GM18526 (cell line): Measurements from ENCODE around the gene SEC14L3.

Experiments used
- POLR2A ChIP-seq: IDR thresholded peaks from 3 replicates; pipeline ENCODE4 v1.6.1; 2011; ENCODE audit not compliant: insufficient read length; ENCODE audit errors: extremely low read depth

The SEC14L3 gene

GRCh38 chr22:30471616-30472318 is at the start of gene SEC14L3:
Gene SEC14L3, minus strand, starts transcription at chr22:30472017. Its CDS starts 59 bp downstream, at chr22:30471958.
- no peak for TF ChIP-seq POLR2A

GRCh38 chr22:30519842-30520425 is 48.1 kb upstream of the SEC14L3 start:
- no peak for TF ChIP-seq POLR2A

- no peak for TF ChIP-seq POLR2A
Measured at GRCh38 chr22:30516731-30517130, 44.9 kb upstream of the SEC14L3 start.

GRCh38 chr22:30516273-30516672 is 44.5 kb upstream of the SEC14L3 start:
- TF ChIP-seq POLR2A: no peak

GRCh38 chr22:30514252-30514651 is 42.4 kb upstream of the SEC14L3 start:
- no peak for TF ChIP-seq POLR2A

GRCh38 chr22:30513462-30513861 is 41.6 kb upstream of the SEC14L3 start:
- TF ChIP-seq POLR2A: no peak

GRCh38 chr22:30511911-30512310 is 40.1 kb upstream of the SEC14L3 start:
- no peak for TF ChIP-seq POLR2A

- no peak for TF ChIP-seq POLR2A
Measured at GRCh38 chr22:30511109-30511508, 39.3 kb upstream of the SEC14L3 start.

- no peak for TF ChIP-seq POLR2A
Measured at GRCh38 chr22:30508216-30508615, 36.4 kb upstream of the SEC14L3 start.

GRCh38 chr22:30507670-30508069 is 35.9 kb upstream of the SEC14L3 start:
- TF ChIP-seq POLR2A: no peak

GRCh38 chr22:30506507-30506968 is 34.7 kb upstream of the SEC14L3 start:
- TF ChIP-seq POLR2A: no peak

- TF ChIP-seq POLR2A: no peak
Measured at GRCh38 chr22:30503551-30503950, 31.7 kb upstream of the SEC14L3 start.

GRCh38 chr22:30502911-30503310 is 31.1 kb upstream of the SEC14L3 start:
- TF ChIP-seq POLR2A: no peak

- no peak for TF ChIP-seq POLR2A
Measured at GRCh38 chr22:30502153-30502552, 30.3 kb upstream of the SEC14L3 start.

- TF ChIP-seq POLR2A: no peak
Measured at GRCh38 chr22:30500628-30501027, 28.8 kb upstream of the SEC14L3 start.

- TF ChIP-seq POLR2A: no peak
Measured at GRCh38 chr22:30497466-30498150, 25.8 kb upstream of the SEC14L3 start.

GRCh38 chr22:30495041-30495784 is 23.4 kb upstream of the SEC14L3 start:
- TF ChIP-seq POLR2A: no peak
